ENCODE measurements around the gene RHOC. TPM values are rescaled to one million over a fixed set of nuclear protein-coding genes. Genes with fewer than 3 reads are reported as not detected.

The RHOC gene
- total RNA-seq, 2 donors from 2014 or later = 168 to 171 TPM

GRCh38 chr1:112704934-112705627 lies 1.8 kb downstream of the RHOC start:
- no peak overlapping the region for H3K27ac ChIP-seq (ENCODE audit: low read depth, low read length)

GRCh38 chr1:112704391-112704933 lies 2.5 kb downstream of the RHOC start:
- Mint-ChIP-seq H3K4me1 (peaks cover 62% of the 10 kb centered on the region), H3K27me3 (ENCODE audit: insufficient read depth) (peaks cover 40% of the 10 kb centered on the region), H3K4me3 (peak overlapping the region; percentile 78), H3K36me3 (ENCODE audit: low read depth) (peaks cover 37% of the 10 kb centered on the region), H3K9me3 (no peaks in the 10 kb centered on the region), H3K27ac (peak overlapping the region; percentile 89)
- H3K4me3 ChIP-seq (ENCODE audit: low read length) = peak overlapping the region; percentile 84
- peaks cover 47% of the 10 kb centered on the region for H3K36me3 ChIP-seq (ENCODE audit: control insufficient read depth, insufficient read depth, low read length)
- peaks cover 34% of the 10 kb centered on the region for H3K4me1 ChIP-seq (ENCODE audit: control insufficient read depth, insufficient read depth, low read length)
- H3K27ac ChIP-seq (ENCODE audit: low read depth, low read length) = no peak overlapping the region
- no peak for DNase-seq
- peak overlapping the region; percentile 42 for H3K9ac ChIP-seq (ENCODE audit: extremely low read depth, low read length, poor library complexity, severe bottlenecking)
- H3K27me3 ChIP-seq (ENCODE audit: control insufficient read depth, insufficient read depth, low read length, poor library complexity, severe bottlenecking) = no peaks in the 10 kb centered on the region
- H3K9me3 ChIP-seq (ENCODE audit: control insufficient read depth, low read length) = no peaks in the 10 kb centered on the region
- 67 to 81% methylated on average over 5 to 7 of the region's 7 CpGs for WGBS, 2 experiments (ENCODE audit: insufficient coverage in 1 of 2, insufficient read length in 1 of 2)
- no peak for TF ChIP-seq CTCF (conservative IDR thresholded peaks at IDR 0.05)

More at GRCh38 chr1:112704934-112705627, 1.8 kb downstream of the RHOC start:
- Histone ChIP-seq H3K9me3 (ENCODE audit: control insufficient read depth, low read length) (no peaks in the 10 kb centered on the region), H3K4me3 (ENCODE audit: low read length) (peak overlapping the region; percentile 84), H3K4me1 (ENCODE audit: control insufficient read depth, insufficient read depth, low read length) (peaks cover 28% of the 10 kb centered on the region), H3K27me3 (ENCODE audit: control insufficient read depth, insufficient read depth, low read length, poor library complexity, severe bottlenecking) (no peaks in the 10 kb centered on the region), H3K36me3 (ENCODE audit: control insufficient read depth, insufficient read depth, low read length) (peaks cover 41% of the 10 kb centered on the region), H3K9ac (ENCODE audit: extremely low read depth, low read length, poor library complexity, severe bottlenecking) (peak overlapping the region; percentile 64)
- no peak for TF ChIP-seq CTCF (conservative IDR thresholded peaks at IDR 0.05)
- Mint-ChIP-seq H3K36me3 (ENCODE audit: low read depth) (peaks cover 32% of the 10 kb centered on the region), H3K4me1 (peaks cover 55% of the 10 kb centered on the region), H3K27me3 (ENCODE audit: insufficient read depth) (peaks cover 44% of the 10 kb centered on the region), H3K4me3 (peak overlapping the region; percentile 78), H3K27ac (peak overlapping the region; percentile 89), H3K9me3 (no peaks in the 10 kb centered on the region)
- 4% methylated on average over 5 to 13 of the region's 13 CpGs for WGBS, 2 experiments (ENCODE audit: insufficient coverage in 1 of 2, insufficient read length in 1 of 2)
- peak; percentile 97 for DNase-seq

GRCh38 chr1:112703706-112704105 lies 3.2 kb downstream of the RHOC start:
- H3K4me1 Mint-ChIP-seq = peaks cover 69% of the 10 kb centered on the region
- no peaks in the 10 kb centered on the region for H3K9me3 Mint-ChIP-seq
- H3K27me3 ChIP-seq (ENCODE audit: control insufficient read depth, insufficient read depth, low read length, poor library complexity, severe bottlenecking) = no peaks in the 10 kb centered on the region
- no peaks in the 10 kb centered on the region for H3K9me3 ChIP-seq (ENCODE audit: control insufficient read depth, low read length)
- peaks cover 52% of the 10 kb centered on the region for H3K36me3 ChIP-seq (ENCODE audit: control insufficient read depth, insufficient read depth, low read length)
- H3K36me3 Mint-ChIP-seq (ENCODE audit: low read depth) = peaks cover 44% of the 10 kb centered on the region
- H3K4me3 Mint-ChIP-seq = peak overlapping the region; percentile 78
- 85 to 92% methylated on average over 6 to 8 of the region's 8 CpGs for WGBS, 2 experiments (ENCODE audit: insufficient coverage in 1 of 2, insufficient read length in 1 of 2)
- TF ChIP-seq CTCF (conservative IDR thresholded peaks at IDR 0.05) = no peak
- H3K4me1 ChIP-seq (ENCODE audit: control insufficient read depth, insufficient read depth, low read length) = peaks cover 40% of the 10 kb centered on the region
- H3K9ac ChIP-seq (ENCODE audit: extremely low read depth, low read length, poor library complexity, severe bottlenecking) = no peak overlapping the region
- no peak for DNase-seq
- no peak overlapping the region for H3K27ac ChIP-seq (ENCODE audit: low read depth, low read length)
- H3K27ac Mint-ChIP-seq = no peak overlapping the region
- H3K4me3 ChIP-seq (ENCODE audit: low read length) = peak overlapping the region; percentile 84
- H3K27me3 Mint-ChIP-seq (ENCODE audit: insufficient read depth) = peaks cover 33% of the 10 kb centered on the region
